GM18520 (cell line): Measurements from ENCODE around the gene ARID3A.
A peak's percentile ranks its signal among the peaks of the same experiment; 100 is the strongest.

Source experiments
- ATAC-seq: cut with Tn5 transposase; IDR thresholded peaks from one replicate; pipeline ENCODE4 v1.9.1; 2021; ENCODE audit not compliant: unreplicated experiment

The ARID3A gene

GRCh38 chr19:929203-929890 is 3.5 kb downstream of the ARID3A start:
- no peak for ATAC-seq

- no peak for ATAC-seq
Measured at GRCh38 chr19:929891-930258, 4.0 kb downstream of the ARID3A start.

- no peak for ATAC-seq
Measured at GRCh38 chr19:931860-932647, 6.2 kb downstream of the ARID3A start.

GRCh38 chr19:932648-933552 is 7.1 kb downstream of the ARID3A start:
- ATAC-seq, result no peak

- no peak for ATAC-seq
Measured at GRCh38 chr19:933553-933882, 7.7 kb downstream of the ARID3A start.

- ATAC-seq, result no peak
Measured at GRCh38 chr19:934197-934840, 8.5 kb downstream of the ARID3A start.

- no peak for ATAC-seq
Measured at GRCh38 chr19:934865-935479, 9.1 kb downstream of the ARID3A start.

GRCh38 chr19:936175-936546 is 10.3 kb downstream of the ARID3A start:
- ATAC-seq, result no peak

- no peak for ATAC-seq
Measured at GRCh38 chr19:937259-937694, 11.4 kb downstream of the ARID3A start.

GRCh38 chr19:938233-938923 is 12.5 kb downstream of the ARID3A start:
- no peak for ATAC-seq

- ATAC-seq, result no peak
Measured at GRCh38 chr19:939439-939838, 13.6 kb downstream of the ARID3A start.

GRCh38 chr19:939922-940321 is 14.1 kb downstream of the ARID3A start:
- ATAC-seq, result no peak

- ATAC-seq, result peak; percentile 48
Measured at GRCh38 chr19:940591-941291, 14.9 kb downstream of the ARID3A start.

- ATAC-seq, result no peak
Measured at GRCh38 chr19:941292-942132, 15.7 kb downstream of the ARID3A start.

- ATAC-seq, result no peak
Measured at GRCh38 chr19:942133-942645, 16.4 kb downstream of the ARID3A start.

GRCh38 chr19:943551-944170 is 17.8 kb downstream of the ARID3A start:
- no peak for ATAC-seq

- no peak for ATAC-seq
Measured at GRCh38 chr19:944171-944567, 18.3 kb downstream of the ARID3A start.

- ATAC-seq, result no peak
Measured at GRCh38 chr19:944663-945241, 18.9 kb downstream of the ARID3A start.
